ENCODE measurements around the gene POM121L12. TPM values are rescaled to one million over a fixed set of nuclear protein-coding genes. Genes with fewer than 3 reads are reported as not detected.

Gene POM121L12
- total RNA-seq (2014; rRNA removed; shearing (Covaris generic)) = not detected in 2 replicates

- in situ Hi-C loops (cut with HindIII; ENCODE audit: low sequenced_read_pairs) = no loop called here
- no peak for DNase-seq (ENCODE audit: low spot score)
These were observed at the start of gene POM121L12 for GRCh38 chr7:53035499-53036412. Gene POM121L12, plus strand, starts transcription at chr7:53035633. Its CDS starts 39 bp downstream, at chr7:53035672.

- no peak for DNase-seq (ENCODE audit: low spot score)
- in situ Hi-C loops (cut with HindIII; ENCODE audit: low sequenced_read_pairs) = no loop called here
These were observed 43.4 kb upstream of the POM121L12 start for GRCh38 chr7:52992001-52992400.

GRCh38 chr7:52992479-52993162, 42.8 kb upstream of the POM121L12 start:
- in situ Hi-C loops (cut with HindIII; ENCODE audit: low sequenced_read_pairs) = no loop called here
- DNase-seq (ENCODE audit: low spot score) = no peak

GRCh38 chr7:52995676-52996075, 39.8 kb upstream of the POM121L12 start:
- in situ Hi-C loops (cut with HindIII; ENCODE audit: low sequenced_read_pairs) = no loop called here

GRCh38 chr7:53001221-53001620, 34.2 kb upstream of the POM121L12 start:
- in situ Hi-C loops (cut with HindIII; ENCODE audit: low sequenced_read_pairs) = no loop called here
- DNase-seq (ENCODE audit: low spot score) = no peak

More at GRCh38 chr7:52995676-52996075, 39.8 kb upstream of the POM121L12 start:
- no peak for DNase-seq (ENCODE audit: low spot score)

GRCh38 chr7:53002389-53002788, 33.0 kb upstream of the POM121L12 start:
- in situ Hi-C loops (cut with HindIII; ENCODE audit: low sequenced_read_pairs) = no loop called here
- no peak for DNase-seq (ENCODE audit: low spot score)

- in situ Hi-C loops (cut with HindIII; ENCODE audit: low sequenced_read_pairs) = no loop called here
- no peak for DNase-seq (ENCODE audit: low spot score)
These were observed 31.6 kb upstream of the POM121L12 start for GRCh38 chr7:53003653-53004445.

- DNase-seq (ENCODE audit: low spot score) = no peak
- in situ Hi-C loops (cut with HindIII; ENCODE audit: low sequenced_read_pairs) = no loop called here
These were observed 21.5 kb upstream of the POM121L12 start for GRCh38 chr7:53013925-53014324.

GRCh38 chr7:53015463-53015862, 20.0 kb upstream of the POM121L12 start:
- DNase-seq (ENCODE audit: low spot score) = no peak
- in situ Hi-C loops (cut with HindIII; ENCODE audit: low sequenced_read_pairs) = no loop called here

GRCh38 chr7:53022893-53023292, 12.5 kb upstream of the POM121L12 start:
- in situ Hi-C loops (cut with HindIII; ENCODE audit: low sequenced_read_pairs) = no loop called here

GRCh38 chr7:53048638-53049037, 13.2 kb downstream of the POM121L12 start:
- in situ Hi-C loops (cut with HindIII; ENCODE audit: low sequenced_read_pairs) = no loop called here
- no peak for DNase-seq (ENCODE audit: low spot score)

More at GRCh38 chr7:53022893-53023292, 12.5 kb upstream of the POM121L12 start:
- DNase-seq (ENCODE audit: low spot score) = no peak

- in situ Hi-C loops (cut with HindIII; ENCODE audit: low sequenced_read_pairs) = no loop called here
- DNase-seq (ENCODE audit: low spot score) = no peak
These were observed 15.0 kb downstream of the POM121L12 start for GRCh38 chr7:53050433-53050832.

GRCh38 chr7:53059591-53059990, 24.2 kb downstream of the POM121L12 start:
- in situ Hi-C loops (cut with HindIII; ENCODE audit: low sequenced_read_pairs) = no loop called here
- DNase-seq (ENCODE audit: low spot score) = no peak

GRCh38 chr7:53060066-53060465, 24.6 kb downstream of the POM121L12 start:
- no peak for DNase-seq (ENCODE audit: low spot score)
- in situ Hi-C loops (cut with HindIII; ENCODE audit: low sequenced_read_pairs) = no loop called here

GRCh38 chr7:53062796-53063195, 27.4 kb downstream of the POM121L12 start:
- in situ Hi-C loops (cut with HindIII; ENCODE audit: low sequenced_read_pairs) = no loop called here
- DNase-seq (ENCODE audit: low spot score) = no peak

- in situ Hi-C loops (cut with HindIII; ENCODE audit: low sequenced_read_pairs) = no loop called here
- no peak for DNase-seq (ENCODE audit: low spot score)
These were observed 33.2 kb downstream of the POM121L12 start for GRCh38 chr7:53068673-53069072.

GRCh38 chr7:53070883-53071282, 35.5 kb downstream of the POM121L12 start:
- in situ Hi-C loops (cut with HindIII; ENCODE audit: low sequenced_read_pairs) = no loop called here
- DNase-seq (ENCODE audit: low spot score) = no peak

Measured in G401 (cell line).